NB4 (cell line): ENCODE measurements around the gene ZNF214.

Source experiments
- POLR2A ChIP-seq: IDR thresholded peaks from 2 replicates; pipeline ENCODE4 v1.6.1; 2011; ENCODE audit warnings: mild to moderate bottlenecking; ENCODE audit not compliant: insufficient read length; ENCODE audit errors: extremely low read depth
- TF ChIP-seq, protein P1 (sequence below): IDR thresholded peaks from one replicate; pipeline ENCODE4 v1.5.1; 2012; ENCODE audit warnings: low read depth, low read length

DNA sequence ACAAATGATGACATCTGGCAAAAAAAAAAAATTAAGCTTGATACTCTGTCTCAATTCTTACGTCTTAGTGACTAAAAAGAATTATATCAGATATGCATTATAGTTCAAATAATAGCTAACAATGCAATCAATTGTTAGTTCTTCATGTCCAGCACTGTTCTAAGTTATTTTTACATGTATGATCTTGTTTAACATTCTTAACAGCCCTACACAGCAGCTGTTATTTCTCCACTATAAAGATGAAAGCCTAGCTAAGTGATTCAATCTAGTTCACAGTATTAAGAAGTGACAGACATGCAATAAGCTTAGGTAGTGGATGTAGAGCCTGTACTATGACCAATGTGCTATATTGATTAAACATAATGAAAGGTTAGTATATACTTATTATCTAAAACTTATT lies 4.1 kb downstream of the ZNF214 start:
- no peak for TF ChIP-seq POLR2A
- TF ChIP-seq, protein P1, sequence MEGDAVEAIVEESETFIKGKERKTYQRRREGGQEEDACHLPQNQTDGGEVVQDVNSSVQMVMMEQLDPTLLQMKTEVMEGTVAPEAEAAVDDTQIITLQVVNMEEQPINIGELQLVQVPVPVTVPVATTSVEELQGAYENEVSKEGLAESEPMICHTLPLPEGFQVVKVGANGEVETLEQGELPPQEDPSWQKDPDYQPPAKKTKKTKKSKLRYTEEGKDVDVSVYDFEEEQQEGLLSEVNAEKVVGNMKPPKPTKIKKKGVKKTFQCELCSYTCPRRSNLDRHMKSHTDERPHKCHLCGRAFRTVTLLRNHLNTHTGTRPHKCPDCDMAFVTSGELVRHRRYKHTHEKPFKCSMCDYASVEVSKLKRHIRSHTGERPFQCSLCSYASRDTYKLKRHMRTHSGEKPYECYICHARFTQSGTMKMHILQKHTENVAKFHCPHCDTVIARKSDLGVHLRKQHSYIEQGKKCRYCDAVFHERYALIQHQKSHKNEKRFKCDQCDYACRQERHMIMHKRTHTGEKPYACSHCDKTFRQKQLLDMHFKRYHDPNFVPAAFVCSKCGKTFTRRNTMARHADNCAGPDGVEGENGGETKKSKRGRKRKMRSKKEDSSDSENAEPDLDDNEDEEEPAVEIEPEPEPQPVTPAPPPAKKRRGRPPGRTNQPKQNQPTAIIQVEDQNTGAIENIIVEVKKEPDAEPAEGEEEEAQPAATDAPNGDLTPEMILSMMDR, result no peak
